B cell (primary cell): ENCODE measurements around the gene ADCY10. TPM values are rescaled to one million over a fixed set of nuclear protein-coding genes. Genes with fewer than 3 reads are reported as not detected.

Source experiments
- ATAC-seq: fragments of 200-7000 bp; cut with Tn5 transposase; one replicate; pipeline ENCODE4 v1.10.0; 2021; ENCODE audit warnings: low read depth, mild to moderate bottlenecking, moderate number of reproducible peaks, moderate library complexity
- CTCF ChIA-PET: fragments of 350-600 bp; sonication (Branson Sonifier 250); formaldehyde crosslinking; loops from one replicate; lab custom pipeline; 2021; ENCODE audit warnings: antibody characterized with exemption, inconsistent platforms; lab: Charles Lee
- POLR2A ChIA-PET: fragments of 350-600 bp; sonication (Branson Sonifier 250); formaldehyde crosslinking; loops from one replicate; lab custom pipeline; 2021; ENCODE audit warnings: antibody characterized with exemption; lab: Charles Lee
- DNase-seq: peaks from one replicate; pipeline ENCODE4 v3.0.0; 2013
- H2AFZ ChIP-seq: 2 replicates; pipeline ENCODE4 v1.6.1; 2012; ENCODE audit warnings: mild to moderate bottlenecking, low read depth, low read length; ENCODE audit not compliant: insufficient read depth, poor library complexity, severe bottlenecking
- H3K27ac ChIP-seq, 2 donors: 1 replicate in 1 of 2; 2 replicates in 1 of 2; pipeline ENCODE4 v1.5.1; 2012 to 2013; ENCODE audit warnings: low read length in 2 of 2, mild to moderate bottlenecking in 2 of 2, moderate library complexity in 1 of 2
- H3K27me3 ChIP-seq, 4 experiments: fragments of 200-600 bp in 1 of 4; sonication (generic) in 1 of 4; replicated peaks in 1 of 4; 1 replicate in 2 of 4; 2 replicates in 2 of 4; pipeline versions ENCODE4 v1.6.1 to v1.7.0; 2013 to 2016; ENCODE audit warnings: low read length in 3 of 4, mild to moderate bottlenecking in 2 of 4, mixed read lengths in 1 of 4, moderate library complexity in 1 of 4; ENCODE audit not compliant: insufficient read depth in 4 of 4, control insufficient read depth in 3 of 4; ENCODE audit errors: control extremely low read depth in 1 of 4
- H3K36me3 ChIP-seq, 2 experiments: replicated peaks in 1 of 2; 1 replicate in 1 of 2; 2 replicates in 1 of 2; pipeline versions ENCODE4 v1.6.1 to v1.7.1; 2013; ENCODE audit warnings: low read length in 1 of 2; ENCODE audit not compliant: insufficient read depth in 2 of 2, control insufficient read depth in 1 of 2; ENCODE audit errors: control extremely low read depth in 1 of 2, extremely low read depth in 1 of 2
- H3K4me1 ChIP-seq, 2 donors: fragments of 200-600 bp in 1 of 2; sonication (generic) in 1 of 2; 1 replicate in 1 of 2; 2 replicates in 1 of 2; pipeline versions ENCODE4 v1.5.1 to v1.6.1; 2013 to 2017; ENCODE audit warnings: low read length in 2 of 2; ENCODE audit not compliant: control insufficient read depth in 2 of 2, insufficient read depth in 2 of 2
- H3K4me2 ChIP-seq: replicated peaks from 2 replicates; pipeline ENCODE3; 2012; ENCODE audit warnings: mild to moderate bottlenecking, low read depth, low read length; ENCODE audit not compliant: poor library complexity, severe bottlenecking
- H3K4me3 ChIP-seq, 5 experiments: fragments of 200-600 bp in 1 of 5; sonication (generic) in 1 of 5; 1 replicate in 3 of 5; 2 replicates in 2 of 5; pipeline versions ENCODE4 v1.5.1 to v1.7.0; 2011 to 2016; ENCODE audit warnings: low read length in 4 of 5, mild to moderate bottlenecking in 4 of 5, low read depth in 2 of 5, control low read depth in 1 of 5, moderate library complexity in 1 of 5; ENCODE audit not compliant: insufficient read depth in 1 of 5; ENCODE audit errors: control extremely low read depth in 1 of 5, extremely low read depth in 1 of 5
- H3K79me2 ChIP-seq: fragments of 200-600 bp; sonication (generic); one replicate; pipeline ENCODE4 v1.6.0; 2016; ENCODE audit warnings: low read length; ENCODE audit not compliant: control insufficient read depth, insufficient read depth
- H3K9ac ChIP-seq: fragments of 200-600 bp; sonication (generic); 2 replicates; pipeline ENCODE4 v1.6.1; 2017; ENCODE audit warnings: mild to moderate bottlenecking, low read length, moderate library complexity
- H3K9me3 ChIP-seq, 3 donors: one replicate each; pipeline versions ENCODE4 v1.6.1 to v1.7.1; 2013; ENCODE audit warnings: low read length in 2 of 3; ENCODE audit not compliant: control insufficient read depth in 2 of 3, insufficient read depth in 1 of 3; ENCODE audit errors: control extremely low read depth in 1 of 3
- H4K20me1 ChIP-seq: 2 replicates; pipeline ENCODE4 v1.6.0; 2012; ENCODE audit warnings: mild to moderate bottlenecking, low read length; ENCODE audit not compliant: insufficient read depth, control insufficient read depth, poor library complexity, severe bottlenecking
- H3K27ac Mint-ChIP-seq: one replicate; pipeline ENCODE4 v1.8.0; 2021; ENCODE audit warnings: mixed read lengths
- H3K27me3 Mint-ChIP-seq: one replicate; pipeline ENCODE4 v1.8.0; 2021; ENCODE audit warnings: mixed read lengths
- H3K4me1 Mint-ChIP-seq: one replicate; pipeline ENCODE4 v1.8.0; 2021; ENCODE audit warnings: mixed read lengths
- H3K4me3 Mint-ChIP-seq: one replicate; pipeline ENCODE4 v1.8.0; 2021; ENCODE audit warnings: mixed read lengths
- H3K9me3 Mint-ChIP-seq: one replicate; pipeline ENCODE4 v1.8.0; 2022; ENCODE audit warnings: mixed read lengths; ENCODE audit not compliant: insufficient read depth
- EZH2 ChIP-seq: IDR thresholded peaks from 2 replicates; pipeline ENCODE4 v1.6.1; 2012; ENCODE audit warnings: borderline replicate concordance, low read depth, mild to moderate bottlenecking, moderate library complexity, low read length; ENCODE audit not compliant: insufficient read depth, poor library complexity, severe bottlenecking
- WGBS: methylation state at CpG from one replicate; pipeline ENCODE4 v1.1.5; 2013; ENCODE audit warnings: missing lambda C conversion rate; ENCODE audit not compliant: insufficient coverage; 5-methylcytosine and 5-hydroxymethylcytosine counted together
- intact Hi-C: fragments of 100-400 bp; cut with micrococcal nuclease; formaldehyde crosslinking; loops from one replicate; pipeline ENCODE4 v1.10.0; 2022
- polyA plus RNA-seq: library from polyadenylated mRNA; depleted of rRNA; stranded (reverse); fragments of >200 nt; gene quantifications from 2 replicates; pipeline ENCODE4 v1.2.3, GENCODE V29; 2012
- total RNA-seq, 2 donors: library from RNA; stranded (reverse); fragments of 120-200 nt in 1 of 2; gene quantifications; 1 replicate in 1 of 2; 2 replicates in 1 of 2; pipeline versions ENCODE4 v1.2.3 to v1.2.4, GENCODE V29; 2013 to 2022
- TF ChIP-seq, protein P1 (sequence below): fragments of 200-600 bp; IDR thresholded peaks from one replicate; pipeline ENCODE4 v1.8.0; 2022; ENCODE audit warnings: antibody characterized with exemption, mild to moderate bottlenecking

The ADCY10 gene
- total and polyA plus RNA-seq, 2 donors (not counting 1 experiment from before 2014, with no cell fraction given), result 0.15 TPM; not detected in 1

DNA sequence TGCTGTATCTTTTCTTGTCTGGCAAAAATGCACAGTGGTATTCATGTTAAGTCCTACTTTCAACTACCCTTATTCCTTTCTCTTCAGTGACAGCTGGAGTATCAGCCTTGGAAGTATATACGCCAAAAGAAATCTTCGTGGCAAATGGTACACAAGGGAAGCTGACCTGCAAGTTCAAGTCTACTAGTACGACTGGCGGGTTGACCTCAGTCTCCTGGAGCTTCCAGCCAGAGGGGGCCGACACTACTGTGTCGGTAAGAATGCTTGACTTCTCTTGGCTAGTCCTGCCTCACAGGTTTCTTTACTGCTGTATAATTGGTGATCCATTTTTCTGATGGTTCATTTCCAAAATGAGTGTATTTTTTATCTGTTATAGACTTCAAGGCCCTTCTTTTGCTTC lies 148.4 kb downstream of the ADCY10 start:
- peaks cover 6 to 17% of the 10 kb centered on the region in 2 experiments for H3K36me3 ChIP-seq
- no peaks in the 10 kb centered on the region for H3K9me3 ChIP-seq
- POLR2A ChIA-PET, result no interaction called here
- H3K79me2 ChIP-seq, result peaks cover 30% of the 10 kb centered on the region
- no peaks in the 10 kb centered on the region for H4K20me1 ChIP-seq
- H3K27me3 ChIP-seq, result no peaks in the 10 kb centered on the region
- no peak overlapping the region for H3K9ac ChIP-seq
- H3K4me1 ChIP-seq, result peaks cover 0 to 4% of the 10 kb centered on the region in 2 donors
- Mint-ChIP-seq H3K4me1 (peaks cover 14% of the 10 kb centered on the region), H3K4me3 (no peak overlapping the region), H3K27ac (no peak overlapping the region), H3K9me3 (no peaks in the 10 kb centered on the region), H3K27me3 (no peaks in the 10 kb centered on the region)
- TF ChIP-seq EZH2, result no peak
- TF ChIP-seq, protein P1, sequence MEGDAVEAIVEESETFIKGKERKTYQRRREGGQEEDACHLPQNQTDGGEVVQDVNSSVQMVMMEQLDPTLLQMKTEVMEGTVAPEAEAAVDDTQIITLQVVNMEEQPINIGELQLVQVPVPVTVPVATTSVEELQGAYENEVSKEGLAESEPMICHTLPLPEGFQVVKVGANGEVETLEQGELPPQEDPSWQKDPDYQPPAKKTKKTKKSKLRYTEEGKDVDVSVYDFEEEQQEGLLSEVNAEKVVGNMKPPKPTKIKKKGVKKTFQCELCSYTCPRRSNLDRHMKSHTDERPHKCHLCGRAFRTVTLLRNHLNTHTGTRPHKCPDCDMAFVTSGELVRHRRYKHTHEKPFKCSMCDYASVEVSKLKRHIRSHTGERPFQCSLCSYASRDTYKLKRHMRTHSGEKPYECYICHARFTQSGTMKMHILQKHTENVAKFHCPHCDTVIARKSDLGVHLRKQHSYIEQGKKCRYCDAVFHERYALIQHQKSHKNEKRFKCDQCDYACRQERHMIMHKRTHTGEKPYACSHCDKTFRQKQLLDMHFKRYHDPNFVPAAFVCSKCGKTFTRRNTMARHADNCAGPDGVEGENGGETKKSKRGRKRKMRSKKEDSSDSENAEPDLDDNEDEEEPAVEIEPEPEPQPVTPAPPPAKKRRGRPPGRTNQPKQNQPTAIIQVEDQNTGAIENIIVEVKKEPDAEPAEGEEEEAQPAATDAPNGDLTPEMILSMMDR, result no peak
- WGBS, result 99% methylated on average over 6 of the region's 6 CpGs
- intact Hi-C loops, result no loop called here
- no peak overlapping the region for H3K27ac ChIP-seq
- no peak overlapping the region for H3K4me2 ChIP-seq
- no peak overlapping the region for H2AFZ ChIP-seq
- DNase-seq (no peak), ATAC-seq (no peak)
- H3K4me3 ChIP-seq, result no peak overlapping the region
- CTCF ChIA-PET, result interaction anchor here (0.6 kb wide), 1 partner anchor 399 kb away, joined by 3 read pairs; no protein-coding TSS in a partner anchor

DNA sequence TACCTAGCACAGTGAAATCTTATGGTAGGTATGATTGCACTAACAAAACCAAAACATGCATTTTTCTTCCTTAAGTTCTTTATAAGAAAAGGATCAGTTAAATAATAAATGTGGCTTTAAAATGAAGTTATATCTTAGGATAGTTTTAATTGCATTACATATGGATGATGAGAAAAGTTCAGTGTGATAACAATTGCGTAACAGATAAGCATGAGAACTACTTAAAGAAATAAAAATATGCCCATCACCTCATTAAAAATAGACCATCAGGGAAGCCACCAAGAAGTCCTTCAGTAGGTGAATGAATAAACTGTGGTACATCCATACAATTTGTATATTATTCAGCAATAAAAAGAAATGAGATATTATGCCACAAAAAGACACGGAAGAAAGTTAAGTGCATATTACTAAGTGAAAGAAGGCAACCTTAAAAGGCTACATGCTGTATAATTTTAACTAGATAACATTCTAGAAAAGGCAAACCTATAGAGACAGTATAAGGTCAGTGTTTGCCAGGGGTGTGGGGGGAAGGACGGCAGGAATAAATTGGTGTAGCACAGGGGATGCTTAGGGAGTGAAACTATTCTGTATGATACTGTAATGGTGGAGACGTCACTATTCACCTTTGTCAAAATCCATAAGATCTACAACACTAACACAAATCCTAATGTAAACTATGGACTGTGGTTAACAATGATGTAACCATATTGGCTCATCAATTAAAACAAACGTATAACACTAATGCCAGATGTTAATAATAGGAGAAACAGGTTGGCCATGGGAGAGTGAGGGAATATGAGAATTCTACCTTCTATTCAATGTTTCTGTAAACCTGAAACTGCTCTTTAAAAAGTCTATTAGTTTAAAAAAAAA lies 149.2 kb downstream of the ADCY10 start:
- no peak overlapping the region for H2AFZ ChIP-seq
- peaks cover 0 to 4% of the 10 kb centered on the region in 2 donors for H3K4me1 ChIP-seq
- DNase-seq, result no peak
- Mint-ChIP-seq H3K4me1 (peaks cover 17% of the 10 kb centered on the region), H3K27me3 (no peaks in the 10 kb centered on the region), H3K9me3 (no peaks in the 10 kb centered on the region), H3K27ac (no peak overlapping the region), H3K4me3 (no peak overlapping the region)
- no peaks in the 10 kb centered on the region for H3K27me3 ChIP-seq
- ChIA-PET CTCF (no interaction called here), POLR2A (no interaction called here)
- peaks cover 33% of the 10 kb centered on the region for H3K79me2 ChIP-seq
- no peaks in the 10 kb centered on the region for H4K20me1 ChIP-seq
- WGBS, result no CpG with 5 or more reads among the region's 5 CpGs
- H3K27ac ChIP-seq, result no peak overlapping the region
- ATAC-seq, result no peak
- no peak overlapping the region for H3K9ac ChIP-seq
- H3K36me3 ChIP-seq, result peaks cover 6 to 17% of the 10 kb centered on the region in 2 experiments
- no peaks in the 10 kb centered on the region for H3K9me3 ChIP-seq
- H3K4me2 ChIP-seq, result no peak overlapping the region
- intact Hi-C loops, result no loop called here
- no peak for TF ChIP-seq EZH2
- TF ChIP-seq, protein P1, result no peak
- H3K4me3 ChIP-seq, result no peak overlapping the region
